ENCODE results near the gene BEGAIN. TPM values are rescaled to one million over a fixed set of nuclear protein-coding genes. Genes with fewer than 3 reads are reported as not detected.

Gene BEGAIN
- total RNA-seq, 1 donor from 2014 or later, result 3.2 TPM

DNA sequence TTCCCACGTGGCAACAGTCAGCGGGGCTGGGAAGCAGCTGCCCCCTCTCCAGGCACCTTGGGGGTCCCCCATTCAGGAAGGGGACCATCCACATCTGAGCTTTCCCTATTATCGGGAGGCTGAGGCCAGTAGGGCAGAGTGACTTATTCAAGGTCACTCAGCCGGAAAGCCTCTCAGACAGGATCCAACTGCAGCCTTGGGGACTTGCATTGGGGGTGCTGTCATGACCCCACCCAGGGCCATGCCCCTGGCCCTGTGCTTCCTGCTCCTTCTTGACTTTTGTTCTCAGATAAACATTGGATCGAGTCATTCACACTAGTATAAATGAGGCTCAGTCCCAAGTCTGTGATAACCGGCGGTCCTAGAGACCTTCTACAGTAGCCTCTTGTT, 12.6 kb downstream of the BEGAIN start:
- no peaks in the 10 kb centered on the region for H3K36me3 ChIP-seq (ENCODE audit: control insufficient read depth, insufficient read depth, low read length)
- DNase-seq (ENCODE audit: low read depth), result no peak
- TF ChIP-seq, protein P1, sequence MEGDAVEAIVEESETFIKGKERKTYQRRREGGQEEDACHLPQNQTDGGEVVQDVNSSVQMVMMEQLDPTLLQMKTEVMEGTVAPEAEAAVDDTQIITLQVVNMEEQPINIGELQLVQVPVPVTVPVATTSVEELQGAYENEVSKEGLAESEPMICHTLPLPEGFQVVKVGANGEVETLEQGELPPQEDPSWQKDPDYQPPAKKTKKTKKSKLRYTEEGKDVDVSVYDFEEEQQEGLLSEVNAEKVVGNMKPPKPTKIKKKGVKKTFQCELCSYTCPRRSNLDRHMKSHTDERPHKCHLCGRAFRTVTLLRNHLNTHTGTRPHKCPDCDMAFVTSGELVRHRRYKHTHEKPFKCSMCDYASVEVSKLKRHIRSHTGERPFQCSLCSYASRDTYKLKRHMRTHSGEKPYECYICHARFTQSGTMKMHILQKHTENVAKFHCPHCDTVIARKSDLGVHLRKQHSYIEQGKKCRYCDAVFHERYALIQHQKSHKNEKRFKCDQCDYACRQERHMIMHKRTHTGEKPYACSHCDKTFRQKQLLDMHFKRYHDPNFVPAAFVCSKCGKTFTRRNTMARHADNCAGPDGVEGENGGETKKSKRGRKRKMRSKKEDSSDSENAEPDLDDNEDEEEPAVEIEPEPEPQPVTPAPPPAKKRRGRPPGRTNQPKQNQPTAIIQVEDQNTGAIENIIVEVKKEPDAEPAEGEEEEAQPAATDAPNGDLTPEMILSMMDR (IDR thresholded peaks at IDR 0.05; ENCODE audit: insufficient read depth, low read length, poor library complexity, severe bottlenecking), result no peak
- no peak overlapping the region for H3K4me3 ChIP-seq (ENCODE audit: low read depth, low read length)
- peaks cover 31% of the 10 kb centered on the region for H3K27me3 ChIP-seq (ENCODE audit: control insufficient read depth, insufficient read depth, low read length)

DNA sequence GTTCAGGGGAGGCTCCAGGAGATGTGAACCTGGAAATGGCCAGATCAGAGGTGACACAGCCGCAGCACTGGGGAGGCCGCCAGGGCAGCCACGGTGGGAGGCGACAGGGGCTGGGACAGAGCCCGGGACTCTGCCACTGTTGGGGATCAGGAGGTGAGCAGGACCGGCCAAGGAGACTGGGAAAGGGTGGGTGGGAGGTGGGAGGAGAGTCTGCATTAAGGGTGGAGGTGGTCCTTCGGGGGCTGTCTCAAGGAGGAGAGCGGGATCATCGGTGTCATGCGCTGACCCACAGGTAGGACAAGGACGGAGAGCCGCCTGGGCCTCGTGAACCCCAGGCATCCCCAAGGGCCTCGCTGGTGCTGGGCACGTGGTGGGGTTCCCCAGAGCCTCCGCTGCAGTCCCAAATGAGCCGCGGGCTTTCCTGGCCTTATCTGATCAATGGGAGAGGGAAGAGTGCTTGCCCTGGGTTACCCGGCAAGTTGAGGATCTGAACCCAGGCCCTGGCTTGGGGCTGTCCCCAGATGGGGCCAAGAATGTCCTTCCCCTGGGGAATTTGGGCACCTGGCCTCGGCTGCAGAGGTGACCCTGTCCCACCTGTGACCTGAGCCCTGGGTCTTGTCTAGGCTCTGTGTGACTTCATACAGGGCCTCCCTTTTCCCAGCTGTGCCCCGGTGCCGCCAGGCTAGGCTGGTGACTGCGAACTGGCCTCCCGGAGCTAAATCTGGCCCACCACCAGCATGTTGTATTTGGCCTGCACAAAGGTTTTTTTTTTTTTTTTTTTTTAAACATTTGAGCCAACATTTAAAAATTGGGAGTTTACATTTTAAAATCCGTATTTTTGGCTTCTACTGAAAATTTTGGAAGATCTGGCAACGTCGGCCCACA, 13.2 kb downstream of the BEGAIN start:
- DNase-seq (ENCODE audit: low read depth), result no peak
- no peak overlapping the region for H3K4me3 ChIP-seq (ENCODE audit: low read depth, low read length)
- TF ChIP-seq, protein P1 (IDR thresholded peaks at IDR 0.05; ENCODE audit: insufficient read depth, low read length, poor library complexity, severe bottlenecking), result no peak
- peaks cover 38% of the 10 kb centered on the region for H3K27me3 ChIP-seq (ENCODE audit: control insufficient read depth, insufficient read depth, low read length)
- no peaks in the 10 kb centered on the region for H3K36me3 ChIP-seq (ENCODE audit: control insufficient read depth, insufficient read depth, low read length)

DNA sequence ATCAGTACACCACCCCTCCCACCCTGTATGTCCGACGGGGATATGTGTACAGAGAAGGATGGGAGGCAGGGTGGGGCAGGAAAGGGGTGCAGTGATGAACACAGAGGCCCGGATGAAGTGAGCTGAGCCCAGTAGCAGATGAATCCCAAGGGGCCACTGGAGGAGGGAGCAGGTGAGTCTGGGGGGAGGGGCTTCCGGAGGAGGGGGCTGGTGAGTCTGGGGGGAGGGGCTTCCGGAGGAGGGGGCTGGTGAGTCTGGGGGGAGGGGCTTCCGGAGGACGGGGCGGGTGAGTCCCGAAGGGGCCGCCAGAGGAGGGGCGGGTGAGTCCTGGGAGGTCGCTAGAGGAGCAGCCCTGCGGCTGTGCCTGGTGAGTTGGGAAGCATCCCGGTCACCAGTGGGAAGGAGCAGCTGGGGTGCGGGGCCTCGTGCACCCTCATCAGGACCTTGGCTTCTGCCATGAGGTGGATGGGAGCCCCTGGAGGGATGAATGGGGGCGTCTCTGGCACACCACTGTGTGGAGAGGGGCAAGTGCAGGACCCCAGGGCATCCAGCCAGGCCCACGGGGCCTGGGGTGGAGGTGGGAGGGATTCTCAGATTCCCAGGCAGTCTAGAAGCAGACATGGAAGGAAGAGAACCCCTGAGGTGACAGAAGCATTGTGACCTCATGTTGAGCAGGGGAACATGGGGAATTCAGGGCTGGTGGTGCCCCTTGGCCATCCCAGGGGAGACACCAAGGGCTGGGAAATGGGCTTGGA, 14.0 kb downstream of the BEGAIN start:
- TF ChIP-seq, protein P1 (IDR thresholded peaks at IDR 0.05; ENCODE audit: insufficient read depth, low read length, poor library complexity, severe bottlenecking), result no peak
- Histone ChIP-seq H3K36me3 (ENCODE audit: control insufficient read depth, insufficient read depth, low read length) (no peaks in the 10 kb centered on the region), H3K27me3 (ENCODE audit: control insufficient read depth, insufficient read depth, low read length) (peaks cover 45% of the 10 kb centered on the region), H3K4me3 (ENCODE audit: low read depth, low read length) (no peak overlapping the region)
- no peak for DNase-seq (ENCODE audit: low read depth)

DNA sequence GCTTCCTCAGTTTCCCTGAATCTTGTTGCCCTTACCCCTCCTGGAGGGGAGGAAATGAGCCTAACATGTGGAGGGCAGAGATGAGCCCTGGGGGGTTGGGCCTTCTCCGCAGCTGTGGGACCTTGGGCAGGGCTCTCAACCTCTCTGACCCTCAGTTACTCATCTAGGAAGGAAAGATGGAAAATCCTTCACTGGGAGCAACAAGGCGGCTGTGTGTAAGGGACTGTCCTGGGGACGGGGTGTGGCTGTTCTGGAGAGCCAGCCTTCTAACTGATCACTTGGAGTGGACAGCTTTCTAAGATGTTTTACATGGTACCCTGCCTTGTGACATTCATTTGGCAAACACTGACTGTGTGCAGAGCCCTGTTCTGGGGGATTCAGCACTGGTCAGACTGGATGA, 14.7 kb downstream of the BEGAIN start:
- Histone ChIP-seq H3K36me3 (ENCODE audit: control insufficient read depth, insufficient read depth, low read length) (no peaks in the 10 kb centered on the region), H3K4me3 (ENCODE audit: low read depth, low read length) (no peak overlapping the region), H3K27me3 (ENCODE audit: control insufficient read depth, insufficient read depth, low read length) (peaks cover 48% of the 10 kb centered on the region)
- TF ChIP-seq, protein P1 (IDR thresholded peaks at IDR 0.05; ENCODE audit: insufficient read depth, low read length, poor library complexity, severe bottlenecking), result no peak
- DNase-seq (ENCODE audit: low read depth), result no peak

DNA sequence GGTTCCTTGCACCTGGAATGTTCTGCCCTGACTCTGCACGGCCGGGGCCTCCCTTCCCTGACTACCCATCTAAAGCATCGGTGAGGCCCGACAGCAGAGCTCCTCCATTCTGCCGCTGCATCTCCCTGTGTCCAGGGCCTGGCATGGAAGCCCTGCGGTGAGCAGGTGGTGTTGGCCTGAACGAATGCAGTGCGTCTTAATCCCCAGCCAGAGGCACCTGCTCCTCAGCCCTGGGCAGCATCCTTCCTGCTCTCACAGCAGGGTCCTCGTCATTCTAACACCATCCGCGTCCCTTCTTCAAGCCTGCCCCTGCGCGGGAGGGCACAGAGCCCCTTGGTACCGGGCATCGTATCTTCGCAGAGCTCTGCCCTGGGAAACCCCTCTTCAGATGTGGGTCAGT, 15.4 kb downstream of the BEGAIN start:
- Histone ChIP-seq H3K4me3 (ENCODE audit: low read depth, low read length) (no peak overlapping the region), H3K27me3 (ENCODE audit: control insufficient read depth, insufficient read depth, low read length) (peaks cover 52% of the 10 kb centered on the region), H3K36me3 (ENCODE audit: control insufficient read depth, insufficient read depth, low read length) (no peaks in the 10 kb centered on the region)
- TF ChIP-seq, protein P1 (IDR thresholded peaks at IDR 0.05; ENCODE audit: insufficient read depth, low read length, poor library complexity, severe bottlenecking), result no peak
- DNase-seq (ENCODE audit: low read depth), result no peak
